Endothelial cell of umbilical vein (primary cell): ENCODE data around the gene PLCD3.

Source experiments
- CTCF ChIP-seq, 2 donors: IDR thresholded peaks; 1 replicate in 1 of 2; 2 replicates in 1 of 2; pipeline ENCODE4 v1.5.1; 2011; ENCODE audit warnings: low read length in 2 of 2, mild to moderate bottlenecking in 2 of 2, moderate library complexity in 2 of 2, control low read depth in 1 of 2, inconsistent platforms in 1 of 2, low read depth in 1 of 2; ENCODE audit not compliant: insufficient read depth in 1 of 2; ENCODE audit errors: extremely low read depth in 1 of 2
- GATA2 ChIP-seq: IDR thresholded peaks from 2 replicates; pipeline ENCODE4 v1.7.0; 2011; ENCODE audit warnings: low read depth, mild to moderate bottlenecking, moderate library complexity, mixed read lengths, low read length; ENCODE audit not compliant: insufficient read length, insufficient read depth
- JUN ChIP-seq: IDR thresholded peaks from 2 replicates; pipeline ENCODE4 v1.6.1; 2011; ENCODE audit warnings: borderline replicate concordance, low read depth; ENCODE audit not compliant: insufficient read length, insufficient read depth

DNA sequence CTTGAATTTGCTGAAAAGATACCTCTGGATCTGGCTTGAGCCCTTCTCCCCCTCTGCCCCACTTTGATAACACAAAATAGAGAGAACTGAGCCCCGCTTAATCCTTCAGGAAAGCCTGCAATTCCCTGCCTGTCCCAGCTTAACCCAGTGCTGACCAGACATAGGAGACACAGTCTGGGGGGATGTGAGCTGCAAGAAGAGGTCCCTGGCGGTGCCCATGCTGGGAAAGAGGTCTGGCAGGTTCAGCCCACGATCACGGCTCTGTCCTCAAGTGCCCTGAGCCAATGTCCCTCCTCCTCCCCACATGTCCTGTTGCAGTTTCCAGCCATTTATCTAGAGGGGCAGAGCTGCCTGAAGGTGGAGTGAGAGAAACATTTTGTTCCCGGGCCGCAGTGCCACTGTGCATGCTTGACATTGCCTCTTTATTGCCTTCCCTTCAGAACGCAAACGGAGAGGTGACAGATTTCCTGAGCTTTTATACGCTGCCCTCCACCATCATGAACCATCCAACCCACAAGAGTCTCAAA is 29.0 kb downstream of the PLCD3 start:
- TF ChIP-seq JUN = no peak
- no peak for TF ChIP-seq CTCF (IDR thresholded peaks at IDR 0.05; ENCODE audit: extremely low read depth in 1 of 2, insufficient read depth in 1 of 2, low read depth in 1 of 2, low read length in 2 of 2)
- TF ChIP-seq GATA2 = no peak
